Upper lobe of right lung (tissue), 1 donor: ENCODE data around the gene PEAK1. TPM values are rescaled to one million over a fixed set of nuclear protein-coding genes. Genes with fewer than 3 reads are reported as not detected.
A peak's percentile ranks its signal among the peaks of the same experiment; 100 is the strongest.

Source experiments
- ATAC-seq: fragments of 200-7000 bp; cut with Tn5 transposase; one replicate; pipeline ENCODE4 v1.9.1; 2020; ENCODE audit warnings: mild to moderate bottlenecking, moderate library complexity
- DNase-seq: peaks from one replicate; pipeline ENCODE4 v3.0.0-alpha.2; 2020
- H3K27ac ChIP-seq: fragments of 200-600 bp; one replicate; pipeline ENCODE4 v1.8.0; 2022
- H3K27me3 ChIP-seq: fragments of 200-600 bp; one replicate; pipeline ENCODE4 v1.8.0; 2022; ENCODE audit warnings: mild to moderate bottlenecking
- H3K36me3 ChIP-seq: fragments of 200-600 bp; one replicate; pipeline ENCODE4 v1.8.0; 2022
- H3K4me1 ChIP-seq: fragments of 200-600 bp; one replicate; pipeline ENCODE4 v1.8.0; 2022
- H3K4me3 ChIP-seq: fragments of 200-600 bp; one replicate; pipeline ENCODE4 v1.8.0; 2022; ENCODE audit warnings: mild to moderate bottlenecking
- H3K9me3 ChIP-seq: fragments of 200-600 bp; one replicate; pipeline ENCODE4 v1.8.0; 2022
- CTCF ChIP-seq: fragments of 200-600 bp; IDR thresholded peaks from one replicate; pipeline ENCODE4 v1.8.0; 2022; ENCODE audit warnings: antibody characterized with exemption
- intact Hi-C: fragments of 100-400 bp; cut with DNase I; formaldehyde crosslinking; loops from one replicate; pipeline ENCODE4 v1.11.0; 2022
- long read RNA-seq: library from polyadenylated mRNA; unstranded; transcript quantifications from one replicate; pipeline ENCODE4 v2.0.0, GENCODE V29; 2021
- total RNA-seq: library from RNA; stranded (reverse); fragmentation: NEBNext Ultra II Directional; extraction: Animal tissue kit (Norgen Biotek cat#: 25700); gene quantifications from one replicate; pipeline ENCODE4 v1.2.1, GENCODE V29; 2021
- donor health status: DM: no; HTN: yes; CAD: no; lungs with severe emphysema.

The PEAK1 gene
- 139 TPM for total RNA-seq
- long read RNA-seq, partial matches to known transcripts, result 3 of 21 reads
- long read RNA-seq, other reads (novel, unspliced or antisense), result 18 of 21 reads

GRCh38 chr15:77419836-77420609 is at the start of gene PEAK1:
PEAK1 (minus strand) TSS chr15:77420104; CDS start chr15:77181926, 238,178 bp downstream.
- Histone ChIP-seq H3K4me1 (peaks cover 45% of the 10 kb centered on the region), H3K27me3 (no peaks in the 10 kb centered on the region), H3K4me3 (peak within 1 kb of the TSS; percentile 90), H3K36me3 (no peaks in the 10 kb centered on the region), H3K9me3 (no peaks in the 10 kb centered on the region), H3K27ac (peak within 1 kb of the TSS; percentile 92)
- TF ChIP-seq CTCF, result no peak
- DNase-seq (peak; percentile 100), ATAC-seq (peak; percentile 99)
- intact Hi-C loops, result no loop called here

- intact Hi-C loops, result no loop called here
- Histone ChIP-seq H3K27me3 (no peaks in the 10 kb centered on the region), H3K4me3 (no peak overlapping the region), H3K9me3 (no peaks in the 10 kb centered on the region), H3K27ac (no peak overlapping the region), H3K36me3 (peaks cover 71% of the 10 kb centered on the region), H3K4me1 (no peaks in the 10 kb centered on the region)
- DNase-seq (no peak), ATAC-seq (no peak)
- no peak for TF ChIP-seq CTCF
Measured at GRCh38 chr15:77468896-77469295, 49.0 kb upstream of the PEAK1 start.

- Histone ChIP-seq H3K36me3 (peaks cover 72% of the 10 kb centered on the region), H3K4me1 (no peaks in the 10 kb centered on the region), H3K9me3 (no peaks in the 10 kb centered on the region), H3K4me3 (no peak overlapping the region), H3K27ac (no peak overlapping the region), H3K27me3 (no peaks in the 10 kb centered on the region)
- ATAC-seq (no peak), DNase-seq (no peak)
- no peak for TF ChIP-seq CTCF
- intact Hi-C loops, result no loop called here
Measured at GRCh38 chr15:77466521-77466920, 46.6 kb upstream of the PEAK1 start.

- H3K9me3 ChIP-seq, result no peaks in the 10 kb centered on the region
- DNase-seq (no peak), ATAC-seq (peak; percentile 55)
- H3K4me1 ChIP-seq, result no peaks in the 10 kb centered on the region
- H3K4me3 ChIP-seq, result no peak overlapping the region
- TF ChIP-seq CTCF, result no peak
- H3K27me3 ChIP-seq, result no peaks in the 10 kb centered on the region
- intact Hi-C loops, result no loop called here
- H3K36me3 ChIP-seq, result peaks cover 69% of the 10 kb centered on the region
- H3K27ac ChIP-seq, result no peak overlapping the region
Measured at GRCh38 chr15:77464129-77464865, 44.4 kb upstream of the PEAK1 start.

GRCh38 chr15:77461486-77461885 is 41.6 kb upstream of the PEAK1 start:
- H3K36me3 ChIP-seq, result peaks cover 51% of the 10 kb centered on the region
- no peak for DNase-seq

More at GRCh38 chr15:77461486-77461885, 41.6 kb upstream of the PEAK1 start:
- no peaks in the 10 kb centered on the region for H3K27me3 ChIP-seq
- TF ChIP-seq CTCF, result no peak
- H3K27ac ChIP-seq, result no peak overlapping the region
- no peak for ATAC-seq
- intact Hi-C loops, result no loop called here
- H3K4me3 ChIP-seq, result no peak overlapping the region
- no peaks in the 10 kb centered on the region for H3K9me3 ChIP-seq
- H3K4me1 ChIP-seq, result peaks cover 18% of the 10 kb centered on the region
